Progenitor cell of endocrine pancreas (in vitro differentiated cells): ENCODE measurements around the gene SIRPB2. TPM values are rescaled to one million over a fixed set of nuclear protein-coding genes. Genes with fewer than 3 reads are reported as not detected.

Experiments used
- DNase-seq: peaks from one replicate; pipeline ENCODE4 v3.0.0; 2021; ENCODE audit warnings: low spot score; ENCODE audit not compliant: unreplicated experiment
- H3K27ac Mint-ChIP-seq: 2 replicates; pipeline ENCODE4 v1.8.0; 2021; ENCODE audit warnings: mild to moderate bottlenecking, moderate library complexity, mixed read lengths
- H3K27me3 Mint-ChIP-seq: 2 replicates; pipeline ENCODE4 v1.8.0; 2021; ENCODE audit warnings: mixed read lengths
- H3K36me3 Mint-ChIP-seq: 2 replicates; pipeline ENCODE4 v1.8.0; 2022; ENCODE audit warnings: mixed read lengths; ENCODE audit not compliant: insufficient read depth
- H3K4me1 Mint-ChIP-seq: 2 replicates; pipeline ENCODE4 v1.8.0; 2021; ENCODE audit warnings: low read depth, mixed read lengths
- H3K4me3 Mint-ChIP-seq: 2 replicates; pipeline ENCODE4 v1.8.0; 2021; ENCODE audit warnings: low read depth, mild to moderate bottlenecking, moderate library complexity, mixed read lengths
- H3K9me3 Mint-ChIP-seq: 2 replicates; pipeline ENCODE4 v1.8.0; 2021; ENCODE audit warnings: low read depth, mixed read lengths
- CTCF ChIP-seq: fragments of 200-600 bp; sonication (generic); IDR thresholded peaks from one replicate; pipeline ENCODE4 v1.5.0; 2021; ENCODE audit warnings: antibody characterized with exemption, mild to moderate bottlenecking; ENCODE audit not compliant: unreplicated experiment
- total RNA-seq: library from RNA; stranded (reverse); gene quantifications from 2 replicates; pipeline ENCODE4 v1.2.1, GENCODE V29; 2021

Gene SIRPB2
- total RNA-seq, 1 donor from 2014 or later, result not detected

DNA sequence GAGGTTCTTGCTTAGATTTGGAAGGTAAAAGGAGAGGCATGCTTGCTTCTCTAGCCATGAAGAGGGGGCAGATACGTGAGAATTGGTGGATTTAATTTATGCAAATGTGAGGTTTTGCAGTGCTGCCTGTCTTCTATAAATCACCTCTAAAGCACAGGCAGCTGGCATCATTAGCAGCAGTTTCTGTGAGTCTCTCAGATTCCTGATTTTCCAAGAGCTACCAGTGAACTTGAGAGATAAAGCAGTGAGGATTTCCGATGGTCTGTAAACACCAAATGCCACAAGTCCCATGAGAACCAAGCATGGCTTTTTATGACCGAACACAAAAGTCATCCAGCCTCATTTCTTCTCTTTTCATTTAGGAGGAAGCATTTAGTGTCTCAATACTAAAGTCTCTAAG, 3.2 kb upstream of the SIRPB2 start:
- Mint-ChIP-seq H3K4me3 (no peak overlapping the region), H3K27ac (no peak overlapping the region), H3K9me3 (peaks cover 22% of the 10 kb centered on the region), H3K36me3 (peaks cover 2% of the 10 kb centered on the region), H3K27me3 (peaks cover 19% of the 10 kb centered on the region), H3K4me1 (no peaks in the 10 kb centered on the region)
- no peak for TF ChIP-seq CTCF
- no peak for DNase-seq

DNA sequence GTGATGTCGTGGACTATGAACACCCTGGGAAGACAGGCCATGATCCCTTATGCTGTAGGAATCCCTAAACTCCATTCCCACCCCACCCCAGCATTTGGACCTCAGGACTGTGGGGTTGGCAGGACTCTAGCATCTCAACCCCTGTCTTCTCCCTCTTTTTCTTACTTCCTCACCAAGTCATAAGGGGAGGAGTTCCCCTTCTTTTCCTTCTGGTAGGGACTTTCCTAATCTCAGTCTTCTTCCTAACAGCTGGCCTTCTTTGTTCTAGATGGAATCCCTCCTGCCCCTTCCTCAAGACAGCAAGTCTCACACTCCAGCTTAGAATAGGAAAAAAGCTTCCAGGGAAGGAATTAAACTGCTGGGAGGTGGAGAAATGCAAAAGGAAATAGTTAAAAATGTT, 2.3 kb upstream of the SIRPB2 start:
- Mint-ChIP-seq H3K27me3 (peaks cover 24% of the 10 kb centered on the region), H3K27ac (no peak overlapping the region), H3K9me3 (peaks cover 18% of the 10 kb centered on the region), H3K36me3 (peaks cover 2% of the 10 kb centered on the region), H3K4me3 (no peak overlapping the region), H3K4me1 (no peaks in the 10 kb centered on the region)
- TF ChIP-seq CTCF, result no peak
- no peak for DNase-seq

DNA sequence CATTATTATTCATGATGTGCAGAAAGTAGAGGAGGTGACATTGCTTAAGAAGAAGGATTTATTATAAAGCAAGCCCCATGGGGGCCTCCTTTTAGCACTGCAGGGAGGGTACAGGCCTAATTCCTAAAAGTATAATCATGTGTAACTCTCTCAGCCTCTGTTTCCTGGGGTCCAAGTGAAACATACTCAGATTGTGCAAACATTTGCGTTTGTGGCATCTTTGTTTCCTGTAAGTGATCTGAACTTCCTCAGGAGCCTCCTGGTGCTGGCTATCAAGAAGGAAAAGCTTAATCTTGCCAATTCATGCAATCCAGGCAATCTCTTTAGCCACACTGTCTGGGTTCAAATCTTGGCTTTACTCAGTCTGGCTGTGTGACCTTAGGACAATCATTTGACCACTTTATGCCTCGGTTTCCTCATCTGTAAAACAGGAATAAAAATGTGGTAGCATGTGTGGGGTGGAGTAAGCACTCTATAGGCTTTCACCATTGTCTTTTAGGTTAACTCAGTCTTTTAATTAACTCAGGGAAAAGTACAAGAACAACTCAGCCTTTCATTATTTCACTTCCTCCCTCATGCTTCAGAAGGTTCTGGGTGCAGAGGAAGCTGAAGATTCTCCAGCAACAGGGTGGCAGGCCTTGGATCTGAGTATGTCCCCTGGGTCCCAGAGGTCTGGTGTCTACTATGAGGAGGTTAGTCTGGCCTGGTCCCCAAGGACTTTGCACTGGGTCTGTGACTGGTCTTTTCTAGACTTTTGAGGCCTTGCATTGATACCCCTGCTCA, 831 bp upstream of the SIRPB2 start:
- Mint-ChIP-seq H3K9me3 (peaks cover 9% of the 10 kb centered on the region), H3K27ac (no peak overlapping the region), H3K4me1 (no peaks in the 10 kb centered on the region), H3K27me3 (peaks cover 30% of the 10 kb centered on the region), H3K36me3 (no peaks in the 10 kb centered on the region), H3K4me3 (no peak overlapping the region)
- no peak for DNase-seq
- TF ChIP-seq CTCF, result no peak

DNA sequence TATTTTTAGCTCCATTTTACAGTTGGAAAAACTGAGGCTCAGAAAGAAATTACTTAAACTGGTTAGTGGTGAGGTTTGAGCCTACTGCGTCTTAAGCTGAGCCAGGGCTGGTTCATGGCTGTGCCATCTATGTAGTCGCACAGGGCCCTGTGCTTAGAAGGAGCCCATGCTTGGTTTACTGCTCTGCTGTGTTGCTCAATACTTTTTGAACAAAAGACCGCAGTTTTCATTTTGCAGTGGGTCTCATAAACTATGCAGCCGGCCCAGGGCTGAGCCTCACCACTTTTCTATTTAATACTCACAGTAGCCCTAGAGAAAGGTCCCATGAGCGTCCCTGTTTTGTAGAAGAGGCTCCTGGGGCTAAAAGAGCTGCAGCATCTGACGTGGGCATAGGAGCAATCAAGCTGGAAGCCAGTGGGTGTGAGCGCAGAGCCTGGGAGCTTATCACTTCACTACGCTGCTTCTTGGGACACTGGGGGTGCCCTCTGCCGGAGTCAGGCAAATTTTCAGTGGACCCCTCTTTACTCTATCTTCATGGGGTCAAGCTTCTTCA, 501 bp downstream of the SIRPB2 start:
- Mint-ChIP-seq H3K27ac (no peak overlapping the region), H3K27me3 (peaks cover 30% of the 10 kb centered on the region), H3K36me3 (no peaks in the 10 kb centered on the region), H3K4me3 (no peak overlapping the region), H3K4me1 (peaks cover 5% of the 10 kb centered on the region), H3K9me3 (peaks cover 2% of the 10 kb centered on the region)
- no peak for DNase-seq
- no peak for TF ChIP-seq CTCF

GRCh38 chr20:1489764-1490436, 1.3 kb downstream of the SIRPB2 start:
- DNase-seq, result no peak
- Mint-ChIP-seq H3K27ac (no peak overlapping the region), H3K4me1 (peaks cover 8% of the 10 kb centered on the region), H3K4me3 (no peak overlapping the region), H3K36me3 (no peaks in the 10 kb centered on the region), H3K9me3 (peaks cover 2% of the 10 kb centered on the region), H3K27me3 (peaks cover 25% of the 10 kb centered on the region)
- no peak for TF ChIP-seq CTCF
